Prostate gland (tissue), 2 donors: Measurements from ENCODE around the gene CLEC16A. TPM values are rescaled to one million over a fixed set of nuclear protein-coding genes. Genes with fewer than 3 reads are reported as not detected.

Source experiments
- DNase-seq: peaks from one replicate; pipeline ENCODE4 v3.0.0-alpha.2; 2019; ENCODE audit warnings: low spot score
- H3K27ac ChIP-seq, 2 donors: fragments of 200-600 bp; sonication (generic); 2 replicates each; pipeline ENCODE4 v1.5.1; 2017 to 2019
- H3K27me3 ChIP-seq: fragments of 200-600 bp; sonication (generic); replicated peaks from 2 replicates; pipeline ENCODE4 v1.5.1; 2019; ENCODE audit not compliant: insufficient read depth
- H3K36me3 ChIP-seq, 2 donors: fragments of 200-600 bp; sonication (generic); 1 replicate in 1 of 2; 2 replicates in 1 of 2; pipeline versions ENCODE4 v1.5.1 to v1.8.1; 2017 to 2019
- H3K4me1 ChIP-seq: fragments of 200-600 bp; sonication (generic); replicated peaks from 2 replicates; pipeline ENCODE4 v1.5.1; 2019
- H3K4me3 ChIP-seq, 2 donors: fragments of 200-600 bp; sonication (generic); 2 replicates each; pipeline ENCODE4 v1.5.1; 2017 to 2019
- H3K9me3 ChIP-seq: fragments of 200-600 bp; sonication (generic); 2 replicates; pipeline ENCODE4 v1.5.1; 2017
- POLR2A ChIP-seq: fragments of 450-650 bp; IDR thresholded peaks from one replicate; pipeline ENCODE4 v1.6.1; 2016; ENCODE audit warnings: antibody characterized with exemption, mild to moderate bottlenecking
- POLR2AphosphoS5 ChIP-seq: sonication (generic); formaldehyde crosslinking; IDR thresholded peaks from one replicate; pipeline ENCODE4 v1.6.1; 2017; ENCODE audit warnings: antibody characterized with exemption
- WGBS: methylation state at CpG from one replicate; pipeline ENCODE4 v1.1.5; 2018; 5-methylcytosine and 5-hydroxymethylcytosine counted together
- intact Hi-C: fragments of 100-400 bp; cut with DNase I; formaldehyde crosslinking; loops from one replicate; pipeline ENCODE4 v1.14.2; 2022
- total RNA-seq, 2 donors: library from RNA; depleted of rRNA; stranded (reverse); fragments of >200 nt; gene quantifications; one replicate each; pipeline ENCODE4 v1.1.0, GENCODE V29; 2016
- TF ChIP-seq, protein P1 (sequence below), 4 experiments: fragments of 200-600 bp in 2 of 4; fragments of 450-650 bp in 2 of 4; sonication (generic) in 2 of 4; IDR thresholded peaks; 1 replicate in 3 of 4; 2 replicates in 1 of 4; pipeline ENCODE4 v1.5.1; 2016 to 2019; ENCODE audit warnings: antibody characterized with exemption in 4 of 4, mild to moderate bottlenecking in 2 of 4, moderate library complexity in 2 of 4

Gene CLEC16A
- total RNA-seq, 2 donors from 2014 or later: 26.1 to 52.2 TPM

DNA sequence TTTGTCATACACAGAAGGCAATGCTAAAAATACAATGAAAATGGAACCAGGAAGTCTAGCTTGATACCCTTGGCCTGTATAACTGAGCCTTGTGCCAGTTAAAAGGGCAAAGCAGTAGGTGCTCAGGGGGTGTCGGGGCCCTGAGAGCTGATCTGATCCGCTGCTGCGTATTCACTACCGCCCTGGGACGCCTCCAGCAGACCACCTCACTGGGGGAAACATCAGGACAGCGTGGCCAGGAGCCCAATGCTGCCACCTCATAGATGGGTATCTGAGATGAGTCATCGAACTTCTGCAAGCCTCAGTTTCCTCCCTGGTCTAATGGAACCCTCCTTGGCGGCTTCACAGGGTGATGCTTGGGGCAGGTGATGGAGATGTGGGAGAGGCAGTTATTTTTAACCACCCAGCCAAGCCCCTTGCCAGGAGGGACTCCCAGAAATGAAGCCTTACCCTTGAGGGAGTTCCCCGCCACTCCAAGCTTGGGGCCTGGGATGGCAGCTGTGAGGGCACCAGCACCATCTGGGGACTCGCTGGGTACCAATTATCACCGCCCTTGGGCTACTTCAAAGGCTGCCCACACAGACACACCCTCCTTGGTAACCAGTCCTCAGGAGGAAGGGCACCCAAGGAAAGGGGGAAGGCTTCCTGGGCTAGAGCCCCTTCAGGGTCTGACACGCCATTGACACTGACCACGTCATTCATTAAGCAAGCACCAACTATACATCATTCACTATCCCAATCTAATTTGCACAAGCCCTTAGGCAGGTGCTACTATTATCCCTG lies 9.8 kb upstream of the CLEC16A start:
- H3K36me3 ChIP-seq: no peaks in the 10 kb centered on the region
- TF ChIP-seq POLR2AphosphoS5 (no peak), POLR2A (no peak)
- TF ChIP-seq, protein P1, sequence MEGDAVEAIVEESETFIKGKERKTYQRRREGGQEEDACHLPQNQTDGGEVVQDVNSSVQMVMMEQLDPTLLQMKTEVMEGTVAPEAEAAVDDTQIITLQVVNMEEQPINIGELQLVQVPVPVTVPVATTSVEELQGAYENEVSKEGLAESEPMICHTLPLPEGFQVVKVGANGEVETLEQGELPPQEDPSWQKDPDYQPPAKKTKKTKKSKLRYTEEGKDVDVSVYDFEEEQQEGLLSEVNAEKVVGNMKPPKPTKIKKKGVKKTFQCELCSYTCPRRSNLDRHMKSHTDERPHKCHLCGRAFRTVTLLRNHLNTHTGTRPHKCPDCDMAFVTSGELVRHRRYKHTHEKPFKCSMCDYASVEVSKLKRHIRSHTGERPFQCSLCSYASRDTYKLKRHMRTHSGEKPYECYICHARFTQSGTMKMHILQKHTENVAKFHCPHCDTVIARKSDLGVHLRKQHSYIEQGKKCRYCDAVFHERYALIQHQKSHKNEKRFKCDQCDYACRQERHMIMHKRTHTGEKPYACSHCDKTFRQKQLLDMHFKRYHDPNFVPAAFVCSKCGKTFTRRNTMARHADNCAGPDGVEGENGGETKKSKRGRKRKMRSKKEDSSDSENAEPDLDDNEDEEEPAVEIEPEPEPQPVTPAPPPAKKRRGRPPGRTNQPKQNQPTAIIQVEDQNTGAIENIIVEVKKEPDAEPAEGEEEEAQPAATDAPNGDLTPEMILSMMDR (IDR thresholded peaks at IDR 0.05): no peak
- no peak for DNase-seq
- intact Hi-C loops: no loop called here
- 95% methylated on average over 12 of the region's 13 CpGs for WGBS
- no peak overlapping the region for H3K27ac ChIP-seq
- H3K27me3 ChIP-seq: no peaks in the 10 kb centered on the region
- H3K4me1 ChIP-seq: peaks cover 12% of the 10 kb centered on the region
- no peak overlapping the region for H3K4me3 ChIP-seq
- no peaks in the 10 kb centered on the region for H3K9me3 ChIP-seq

DNA sequence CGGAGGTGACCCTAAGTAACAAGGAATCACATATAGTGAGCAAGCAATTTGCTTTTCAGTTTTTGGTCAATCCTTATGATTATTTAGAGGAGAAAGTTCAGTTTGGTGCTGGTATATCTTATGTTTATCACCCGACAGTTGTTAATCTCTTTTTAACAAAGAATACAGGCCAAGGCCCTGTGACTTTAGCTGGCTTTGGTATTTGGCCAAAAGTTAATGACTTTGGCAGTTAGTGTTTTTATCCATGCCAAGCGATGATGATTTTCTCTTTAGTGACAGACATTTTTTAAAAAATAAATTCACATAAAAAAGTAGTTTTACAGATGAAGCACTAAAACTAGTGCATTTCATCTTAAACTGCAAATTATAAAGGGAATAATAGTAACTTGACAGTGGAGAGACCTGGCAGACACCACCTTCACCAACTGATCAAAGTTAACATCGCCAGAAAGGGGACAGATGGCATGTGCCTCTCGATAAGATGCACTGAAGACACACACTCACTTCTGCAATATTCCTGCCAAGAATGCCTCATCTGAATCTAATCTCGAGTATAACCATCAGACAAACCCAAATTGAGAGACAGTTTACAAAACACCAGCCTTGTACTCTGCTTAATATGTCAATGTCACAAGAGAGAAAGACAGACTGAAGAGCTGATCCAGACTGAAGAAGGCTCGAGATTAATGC lies 9.0 kb upstream of the CLEC16A start:
- no peak for TF ChIP-seq POLR2A
- no peak for TF ChIP-seq POLR2AphosphoS5
- TF ChIP-seq, protein P1 (IDR thresholded peaks at IDR 0.05): no peak
- Histone ChIP-seq H3K4me1 (peaks cover 5% of the 10 kb centered on the region), H3K9me3 (no peaks in the 10 kb centered on the region), H3K36me3 (no peaks in the 10 kb centered on the region), H3K27me3 (no peaks in the 10 kb centered on the region), H3K4me3 (no peak overlapping the region), H3K27ac (no peak overlapping the region)
- DNase-seq: no peak
- WGBS: 35% methylated on average over 7 of the region's 7 CpGs
- intact Hi-C loops: no loop called here

DNA sequence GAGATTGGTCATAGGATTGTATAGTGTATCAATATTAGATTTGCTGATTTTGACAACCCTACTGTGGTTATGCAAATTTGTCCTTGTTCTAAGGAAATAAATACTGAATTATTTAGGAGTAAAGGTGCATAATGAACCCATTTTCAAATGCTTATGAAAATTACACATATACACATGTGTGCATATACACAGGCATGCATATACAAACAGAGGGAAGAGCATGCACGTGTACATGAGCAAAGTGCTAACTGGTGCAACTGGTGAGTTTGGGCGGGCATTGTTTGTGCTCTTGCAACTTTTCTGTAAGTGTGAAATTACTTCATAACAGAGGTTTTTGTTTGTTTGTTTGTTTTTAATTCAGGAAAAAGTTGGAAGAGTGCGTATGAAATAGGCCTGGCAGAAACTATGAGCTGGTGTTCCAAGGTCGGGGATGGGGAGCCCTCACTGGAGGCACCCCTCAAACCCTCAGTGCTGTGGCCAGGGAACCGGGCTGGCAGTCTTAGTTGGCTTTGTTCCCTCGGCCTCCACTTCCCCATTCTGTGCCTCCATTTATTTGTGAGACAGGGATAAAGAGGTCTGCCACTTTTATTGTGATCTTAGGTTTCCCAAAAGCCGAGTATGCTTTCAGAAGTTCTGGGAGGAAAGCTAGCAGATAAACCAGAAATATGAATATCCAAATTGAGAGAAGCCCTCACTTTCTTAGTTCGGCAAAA lies 7.9 kb upstream of the CLEC16A start:
- peak overlapping the region in 1 of 2 donors; percentile 47 for H3K27ac ChIP-seq
- peaks cover 5% of the 10 kb centered on the region for H3K4me1 ChIP-seq
- 59% methylated on average over 8 of the region's 8 CpGs for WGBS
- intact Hi-C loops: no loop called here
- no peaks in the 10 kb centered on the region for H3K9me3 ChIP-seq
- H3K36me3 ChIP-seq: no peaks in the 10 kb centered on the region
- DNase-seq: no peak
- no peaks in the 10 kb centered on the region for H3K27me3 ChIP-seq
- TF ChIP-seq POLR2AphosphoS5 (no peak), POLR2A (no peak)
- TF ChIP-seq, protein P1 (IDR thresholded peaks at IDR 0.05): no peak
- no peak overlapping the region for H3K4me3 ChIP-seq

DNA sequence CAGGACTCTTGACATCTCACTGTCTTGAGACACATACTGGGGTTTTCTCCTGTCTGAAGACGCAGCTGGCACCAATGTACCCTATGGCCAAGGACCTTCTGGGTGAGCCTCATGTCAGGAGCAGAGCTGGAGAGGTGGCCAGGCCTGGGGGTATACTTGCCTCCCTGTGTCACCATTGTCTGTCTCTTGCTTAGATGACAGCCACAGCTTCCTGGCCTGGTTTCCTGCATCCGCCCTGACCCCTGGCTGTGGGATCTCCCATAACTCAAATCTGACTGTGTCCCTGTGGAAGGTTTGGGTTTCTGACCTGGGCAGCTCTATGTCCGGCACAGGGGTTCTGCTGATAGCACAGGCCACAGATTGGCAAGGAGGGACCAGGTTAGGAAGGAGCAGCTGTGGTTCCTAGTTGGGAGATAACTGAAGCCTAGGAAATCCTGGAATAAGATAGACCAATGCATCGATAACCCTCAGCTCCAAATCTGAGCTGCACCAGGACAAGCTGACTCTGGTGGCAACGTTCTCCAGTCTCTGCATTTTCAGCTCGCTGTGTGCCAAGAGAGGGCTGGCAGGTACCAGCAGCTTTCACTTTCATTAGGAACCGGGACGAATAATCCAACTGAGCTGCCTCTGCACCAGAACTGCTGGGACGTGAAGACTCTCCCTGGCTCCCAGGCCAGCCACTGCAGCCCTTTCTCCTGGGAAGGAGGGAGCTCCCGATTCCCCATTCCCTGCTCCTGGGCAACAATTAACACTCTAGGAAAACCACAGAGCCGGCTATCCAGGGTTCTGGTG lies 7.1 kb upstream of the CLEC16A start:
- Histone ChIP-seq H3K27ac (peak overlapping the region; percentile 47 to 64), H3K36me3 (no peaks in the 10 kb centered on the region), H3K9me3 (no peaks in the 10 kb centered on the region), H3K4me1 (peaks cover 5% of the 10 kb centered on the region), H3K4me3 (peak overlapping the region in 1 of 2 donors; percentile 24), H3K27me3 (no peaks in the 10 kb centered on the region)
- TF ChIP-seq, protein P1 (IDR thresholded peaks at IDR 0.05): no peak
- peak; percentile 43 for TF ChIP-seq POLR2AphosphoS5
- intact Hi-C loops: no loop called here
- DNase-seq: peak; percentile 48
- WGBS: 20% methylated on average over 11 of the region's 11 CpGs
